ENCODE data around the gene GRIK1. TPM values are rescaled to one million over a fixed set of nuclear protein-coding genes. Genes with fewer than 3 reads are reported as not detected.

GRIK1 gene
- polyA plus RNA-seq, 1 donor: 1.9 TPM

DNA sequence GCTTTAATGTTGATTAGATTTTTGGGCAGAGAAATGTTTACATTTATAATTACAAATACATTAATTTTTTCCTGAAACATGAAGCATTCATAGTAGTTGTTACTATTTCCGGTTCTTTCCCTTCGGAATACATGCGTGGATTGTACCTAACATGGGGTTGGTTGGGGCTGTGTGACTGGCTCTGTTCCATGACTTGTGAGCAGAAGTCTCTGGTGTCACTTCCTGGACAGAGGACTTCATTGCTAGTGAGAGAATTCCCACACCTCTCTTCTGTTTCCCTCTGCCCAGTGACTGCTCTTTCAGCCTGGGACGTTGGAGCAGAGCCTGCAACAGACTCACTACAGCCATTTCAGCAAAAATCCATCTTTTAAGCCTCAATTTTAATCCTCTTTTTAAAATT, 231.4 kb downstream of the GRIK1 start:
- H3K9me3 ChIP-seq (ENCODE audit: control insufficient read depth, low read depth, low read length): no peaks in the 10 kb centered on the region
- WGBS (ENCODE audit: insufficient coverage, low lambda C conversion rate): 67% methylated on average over 1 of the region's 4 CpGs
- DNase-seq: no peak
- no peaks in the 10 kb centered on the region for H3K4me1 ChIP-seq (ENCODE audit: control insufficient read depth, insufficient read depth, low read length)
- no peak overlapping the region for H3K4me3 ChIP-seq (ENCODE audit: low read length)
- H3K36me3 ChIP-seq (ENCODE audit: control insufficient read depth, insufficient read depth, low read length): no peaks in the 10 kb centered on the region
- H3K27ac ChIP-seq (ENCODE audit: low read length): no peak overlapping the region
- H3K27me3 ChIP-seq (ENCODE audit: control insufficient read depth, insufficient read depth, low read length): no peaks in the 10 kb centered on the region

- DNase-seq: no peak
- Histone ChIP-seq H3K27ac (ENCODE audit: low read length) (no peak overlapping the region), H3K4me3 (ENCODE audit: low read length) (no peak overlapping the region), H3K36me3 (ENCODE audit: control insufficient read depth, insufficient read depth, low read length) (no peaks in the 10 kb centered on the region), H3K27me3 (ENCODE audit: control insufficient read depth, insufficient read depth, low read length) (no peaks in the 10 kb centered on the region), H3K9me3 (ENCODE audit: control insufficient read depth, low read depth, low read length) (no peaks in the 10 kb centered on the region), H3K4me1 (ENCODE audit: control insufficient read depth, insufficient read depth, low read length) (no peaks in the 10 kb centered on the region)
- no CpG with 5 or more reads among the region's 1 CpG for WGBS (ENCODE audit: insufficient coverage, low lambda C conversion rate)
These were observed 235.1 kb downstream of the GRIK1 start for GRCh38 chr21:29704719-29705118.

DNA sequence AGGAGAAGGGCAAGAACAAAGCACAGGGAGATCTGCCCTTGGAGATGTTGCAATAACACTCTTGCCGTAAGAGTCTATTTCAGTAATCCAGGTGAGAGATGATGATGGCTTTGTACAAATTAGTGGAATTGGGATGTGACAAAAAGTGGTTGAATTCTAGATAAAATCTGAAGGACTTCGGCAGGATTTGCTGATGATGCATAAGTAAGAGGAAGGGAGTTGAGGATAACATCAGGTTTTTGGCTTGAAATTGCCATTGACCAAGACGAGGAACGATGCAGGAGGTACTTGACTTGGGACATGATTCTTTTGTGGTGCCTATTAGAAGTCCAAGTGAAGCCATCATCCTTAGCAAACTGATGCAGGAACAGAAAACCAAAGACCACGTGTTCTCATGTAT, 238.1 kb downstream of the GRIK1 start:
- Histone ChIP-seq H3K9me3 (ENCODE audit: control insufficient read depth, low read depth, low read length) (peaks cover 5% of the 10 kb centered on the region), H3K4me3 (ENCODE audit: low read length) (no peak overlapping the region), H3K27me3 (ENCODE audit: control insufficient read depth, insufficient read depth, low read length) (no peaks in the 10 kb centered on the region), H3K27ac (ENCODE audit: low read length) (no peak overlapping the region), H3K36me3 (ENCODE audit: control insufficient read depth, insufficient read depth, low read length) (no peaks in the 10 kb centered on the region), H3K4me1 (ENCODE audit: control insufficient read depth, insufficient read depth, low read length) (no peaks in the 10 kb centered on the region)
- WGBS (ENCODE audit: insufficient coverage, low lambda C conversion rate): 100% methylated on average over 2 of the region's 5 CpGs
- no peak for DNase-seq

DNA sequence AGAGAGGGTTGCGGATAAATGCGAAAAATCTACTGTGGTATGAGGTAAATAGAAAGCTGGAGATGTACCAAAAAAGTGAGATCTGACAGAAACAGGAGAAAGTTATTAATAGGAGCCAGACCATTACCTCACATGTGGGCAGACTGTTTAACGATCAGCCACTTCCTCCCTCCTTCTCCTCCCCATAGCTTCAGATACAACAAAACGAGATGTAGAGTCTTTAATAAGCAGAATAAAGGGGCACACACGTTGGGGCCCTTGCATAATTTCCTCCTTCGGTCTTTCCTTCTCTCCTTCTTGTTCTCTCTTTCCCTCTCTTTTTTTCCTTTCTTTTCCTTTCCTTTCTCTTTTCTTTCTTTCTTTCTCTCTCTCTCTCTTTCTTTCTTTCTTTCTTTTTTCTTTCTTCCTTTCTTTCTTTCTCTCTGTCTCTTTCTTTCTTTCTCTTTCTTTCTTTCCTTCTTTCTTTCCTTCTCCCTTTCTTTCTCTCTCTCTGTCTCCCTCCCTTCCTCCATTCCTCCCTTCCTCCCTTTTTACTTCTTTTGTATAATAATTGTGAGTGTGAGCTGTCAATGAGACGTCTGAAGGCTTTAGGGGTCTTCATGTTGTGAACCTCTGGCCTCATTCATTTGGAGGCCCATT, 242.1 kb downstream of the GRIK1 start:
- Histone ChIP-seq H3K27me3 (ENCODE audit: control insufficient read depth, insufficient read depth, low read length) (no peaks in the 10 kb centered on the region), H3K9me3 (ENCODE audit: control insufficient read depth, low read depth, low read length) (peaks cover 5% of the 10 kb centered on the region), H3K4me3 (ENCODE audit: low read length) (no peak overlapping the region), H3K36me3 (ENCODE audit: control insufficient read depth, insufficient read depth, low read length) (no peaks in the 10 kb centered on the region), H3K27ac (ENCODE audit: low read length) (no peak overlapping the region), H3K4me1 (ENCODE audit: control insufficient read depth, insufficient read depth, low read length) (no peaks in the 10 kb centered on the region)
- 76% methylated on average over 5 of the region's 7 CpGs for WGBS (ENCODE audit: insufficient coverage, low lambda C conversion rate)
- no peak for DNase-seq

DNA sequence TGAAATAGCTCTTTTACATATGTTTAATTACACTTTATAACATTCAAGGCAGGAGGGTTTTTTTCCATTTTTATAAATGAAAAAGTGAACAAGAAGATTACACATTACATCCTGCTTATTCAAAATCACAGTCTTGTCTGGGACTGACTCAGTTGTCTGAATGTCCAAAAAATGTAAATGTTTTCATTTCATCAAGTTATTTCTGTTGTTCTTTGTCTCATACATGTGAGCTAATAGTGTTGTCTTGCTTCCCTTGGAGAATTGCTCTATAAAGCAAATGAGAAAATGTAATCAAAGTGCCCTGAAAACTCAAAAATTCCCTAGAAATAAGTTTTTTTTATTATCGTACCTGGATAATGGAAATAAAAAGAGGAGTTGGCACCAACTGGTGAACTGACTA, 242.9 kb downstream of the GRIK1 start:
- no peak for DNase-seq
- H3K9me3 ChIP-seq (ENCODE audit: control insufficient read depth, low read depth, low read length): peaks cover 5% of the 10 kb centered on the region
- no peaks in the 10 kb centered on the region for H3K4me1 ChIP-seq (ENCODE audit: control insufficient read depth, insufficient read depth, low read length)
- no peaks in the 10 kb centered on the region for H3K36me3 ChIP-seq (ENCODE audit: control insufficient read depth, insufficient read depth, low read length)
- no peak overlapping the region for H3K4me3 ChIP-seq (ENCODE audit: low read length)
- 100% methylated on average over 1 of the region's 1 CpG for WGBS (ENCODE audit: insufficient coverage, low lambda C conversion rate)
- no peak overlapping the region for H3K27ac ChIP-seq (ENCODE audit: low read length)
- H3K27me3 ChIP-seq (ENCODE audit: control insufficient read depth, insufficient read depth, low read length): no peaks in the 10 kb centered on the region

DNA sequence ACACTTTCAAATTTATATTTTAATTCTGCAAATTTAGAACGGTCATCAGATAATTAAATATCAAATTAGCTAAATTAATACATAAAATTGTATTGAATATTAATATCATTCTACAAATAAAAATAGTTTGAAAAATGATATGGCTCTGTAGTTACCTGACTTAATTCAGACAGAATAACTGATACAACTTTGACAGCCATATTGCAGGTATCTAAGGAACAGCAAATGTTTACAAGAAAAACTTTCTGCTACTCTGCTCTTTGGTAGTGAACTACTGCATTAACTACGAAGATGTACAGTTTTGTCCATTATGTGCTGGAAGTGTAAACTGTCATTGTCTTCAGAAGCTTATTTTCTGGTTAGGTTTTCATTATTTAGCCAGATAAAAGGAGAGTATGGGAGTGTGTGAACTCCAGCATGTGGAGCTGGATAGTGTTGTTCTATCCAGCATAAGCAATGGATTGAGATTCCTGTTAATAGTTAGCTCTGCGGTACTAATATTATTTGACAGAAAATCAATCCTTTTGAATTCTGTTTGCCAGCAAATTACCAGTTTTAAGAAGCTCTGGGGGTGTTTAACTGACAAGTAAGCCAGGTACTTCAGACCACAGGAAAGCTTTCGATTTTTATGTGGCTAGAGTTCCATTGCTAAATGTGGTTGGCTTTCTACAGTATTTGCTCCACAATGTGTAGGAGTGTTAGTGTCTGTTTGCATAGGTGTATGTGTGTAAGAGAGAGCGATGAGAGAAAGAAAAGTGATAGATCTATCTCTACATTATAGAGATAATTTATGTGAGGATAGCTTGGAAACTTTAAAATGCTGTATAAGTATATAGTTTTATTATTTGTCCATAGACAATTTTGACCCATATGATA, 247.9 kb downstream of the GRIK1 start:
- Histone ChIP-seq H3K27me3 (ENCODE audit: control insufficient read depth, insufficient read depth, low read length) (no peaks in the 10 kb centered on the region), H3K36me3 (ENCODE audit: control insufficient read depth, insufficient read depth, low read length) (no peaks in the 10 kb centered on the region), H3K4me3 (ENCODE audit: low read length) (no peak overlapping the region), H3K9me3 (ENCODE audit: control insufficient read depth, low read depth, low read length) (no peaks in the 10 kb centered on the region), H3K4me1 (ENCODE audit: control insufficient read depth, insufficient read depth, low read length) (no peaks in the 10 kb centered on the region), H3K27ac (ENCODE audit: low read length) (no peak overlapping the region)
- DNase-seq: no peak
- WGBS (ENCODE audit: insufficient coverage, low lambda C conversion rate): 100% methylated on average over 1 of the region's 5 CpGs

- WGBS (ENCODE audit: insufficient coverage, low lambda C conversion rate): 57% methylated on average over 1 of the region's 6 CpGs
- Histone ChIP-seq H3K9me3 (ENCODE audit: control insufficient read depth, low read depth, low read length) (no peaks in the 10 kb centered on the region), H3K4me3 (ENCODE audit: low read length) (no peak overlapping the region), H3K4me1 (ENCODE audit: control insufficient read depth, insufficient read depth, low read length) (no peaks in the 10 kb centered on the region), H3K27me3 (ENCODE audit: control insufficient read depth, insufficient read depth, low read length) (no peaks in the 10 kb centered on the region), H3K36me3 (ENCODE audit: control insufficient read depth, insufficient read depth, low read length) (no peaks in the 10 kb centered on the region), H3K27ac (ENCODE audit: low read length) (no peak overlapping the region)
- no peak for DNase-seq
These were observed 250.0 kb downstream of the GRIK1 start for GRCh38 chr21:29689753-29690152.

GRCh38 chr21:29684106-29684505, 255.7 kb downstream of the GRIK1 start:
- Histone ChIP-seq H3K27ac (ENCODE audit: low read length) (no peak overlapping the region), H3K27me3 (ENCODE audit: control insufficient read depth, insufficient read depth, low read length) (no peaks in the 10 kb centered on the region), H3K4me1 (ENCODE audit: control insufficient read depth, insufficient read depth, low read length) (no peaks in the 10 kb centered on the region), H3K9me3 (ENCODE audit: control insufficient read depth, low read depth, low read length) (no peaks in the 10 kb centered on the region), H3K4me3 (ENCODE audit: low read length) (no peak overlapping the region), H3K36me3 (ENCODE audit: control insufficient read depth, insufficient read depth, low read length) (no peaks in the 10 kb centered on the region)
- 100% methylated on average over 1 of the region's 1 CpG for WGBS (ENCODE audit: insufficient coverage, low lambda C conversion rate)
- DNase-seq: no peak

- H3K27me3 ChIP-seq (ENCODE audit: control insufficient read depth, insufficient read depth, low read length): no peaks in the 10 kb centered on the region
- H3K36me3 ChIP-seq (ENCODE audit: control insufficient read depth, insufficient read depth, low read length): no peaks in the 10 kb centered on the region
- 100% methylated on average over 1 of the region's 3 CpGs for WGBS (ENCODE audit: insufficient coverage, low lambda C conversion rate)
- H3K27ac ChIP-seq (ENCODE audit: low read length): no peak overlapping the region
- H3K4me3 ChIP-seq (ENCODE audit: low read length): no peak overlapping the region
- H3K9me3 ChIP-seq (ENCODE audit: control insufficient read depth, low read depth, low read length): no peaks in the 10 kb centered on the region
- H3K4me1 ChIP-seq (ENCODE audit: control insufficient read depth, insufficient read depth, low read length): no peaks in the 10 kb centered on the region
- DNase-seq: no peak
These were observed 257.0 kb downstream of the GRIK1 start for GRCh38 chr21:29682800-29683199.

GRCh38 chr21:29680273-29680672, 259.5 kb downstream of the GRIK1 start:
- no peaks in the 10 kb centered on the region for H3K4me1 ChIP-seq (ENCODE audit: control insufficient read depth, insufficient read depth, low read length)
- no peaks in the 10 kb centered on the region for H3K27me3 ChIP-seq (ENCODE audit: control insufficient read depth, insufficient read depth, low read length)
- H3K36me3 ChIP-seq (ENCODE audit: control insufficient read depth, insufficient read depth, low read length): no peaks in the 10 kb centered on the region
- H3K27ac ChIP-seq (ENCODE audit: low read length): no peak overlapping the region
- H3K4me3 ChIP-seq (ENCODE audit: low read length): no peak overlapping the region
- WGBS (ENCODE audit: insufficient coverage, low lambda C conversion rate): 100% methylated on average over 2 of the region's 4 CpGs
- no peak for DNase-seq
- H3K9me3 ChIP-seq (ENCODE audit: control insufficient read depth, low read depth, low read length): no peaks in the 10 kb centered on the region
